GM18909 (cell line): ENCODE results near the gene CPTP.
"Not testable (repeated sequence)": the region's sequence is repeated elsewhere in the genome, so short reads cannot be mapped to it uniquely, and the experiment has no call there.

Source experiments
- ATAC-seq: cut with Tn5 transposase; IDR thresholded peaks from one replicate; pipeline ENCODE4 v1.9.1; 2021; ENCODE audit warnings: mild to moderate bottlenecking; ENCODE audit not compliant: unreplicated experiment, poor library complexity

CPTP gene

DNA sequence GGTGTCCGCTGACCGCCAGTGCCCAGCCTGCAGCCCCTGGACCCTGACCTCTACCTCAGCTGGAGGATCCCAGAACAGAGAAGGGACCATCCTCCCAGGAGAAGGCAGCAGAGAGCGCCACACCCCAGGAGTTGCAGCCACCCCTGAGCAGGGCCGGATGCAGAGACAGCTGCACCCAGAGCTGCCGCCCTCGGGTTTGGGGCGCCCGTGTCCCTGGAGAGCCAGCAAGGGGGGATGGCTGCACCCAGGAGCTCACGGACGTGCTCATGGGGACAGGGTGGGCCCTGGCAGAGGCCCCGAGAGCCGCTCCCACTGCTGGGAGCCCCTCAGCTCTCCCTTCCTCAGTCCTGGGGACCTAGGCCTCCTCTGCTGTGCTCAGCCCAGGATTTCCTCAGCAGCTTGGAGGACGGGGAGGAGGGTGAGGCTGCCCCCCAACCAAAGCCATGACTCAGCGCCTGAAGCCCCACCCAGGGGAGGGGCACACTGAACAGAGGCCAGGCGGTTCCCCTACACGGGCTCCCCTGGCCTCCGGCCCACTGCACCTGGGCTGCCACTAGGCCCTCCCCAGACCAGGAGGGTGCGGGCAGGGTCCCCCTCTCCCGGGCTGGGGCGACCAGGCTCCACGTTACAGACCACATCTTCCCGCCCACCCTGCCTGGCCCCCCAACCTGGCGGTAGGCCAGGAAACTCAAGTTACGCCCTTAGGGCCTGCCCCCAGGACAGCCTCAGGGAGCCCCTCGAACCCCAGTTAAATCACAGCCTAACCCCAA is 19.1 kb upstream of the CPTP start:
- no peak for ATAC-seq

DNA sequence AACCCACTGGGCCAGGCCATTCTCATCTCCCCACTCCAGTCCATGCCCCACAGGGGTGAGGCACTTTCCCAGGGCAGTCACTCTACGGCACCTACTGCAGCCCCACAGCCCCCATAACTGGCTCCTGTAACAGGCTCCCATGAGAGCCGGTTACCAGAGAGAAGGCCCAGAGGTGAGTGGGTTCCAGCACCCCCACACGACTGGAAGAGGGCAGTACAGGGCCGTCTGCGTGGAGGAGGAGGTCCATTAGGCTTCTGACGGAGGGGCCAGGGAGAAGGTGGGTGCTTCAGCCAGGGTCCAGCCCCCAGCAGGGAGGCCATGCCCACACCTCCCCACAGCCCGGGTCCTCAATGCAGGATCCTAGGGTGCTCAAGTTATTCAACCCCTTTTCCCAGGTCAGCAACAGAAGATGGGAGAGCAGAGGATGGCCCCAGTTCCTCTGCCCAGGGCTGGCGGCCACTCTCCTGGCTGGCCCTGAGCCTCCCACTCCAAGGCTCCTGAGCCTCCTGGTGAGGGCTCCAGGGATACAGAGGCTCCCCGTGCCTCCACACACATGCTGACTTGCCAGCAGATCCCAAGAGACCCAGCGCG is 18.4 kb upstream of the CPTP start:
- ATAC-seq = no peak

- ATAC-seq = no peak
Measured at GRCh38 chr1:1306661-1307260, 17.8 kb upstream of the CPTP start.

DNA sequence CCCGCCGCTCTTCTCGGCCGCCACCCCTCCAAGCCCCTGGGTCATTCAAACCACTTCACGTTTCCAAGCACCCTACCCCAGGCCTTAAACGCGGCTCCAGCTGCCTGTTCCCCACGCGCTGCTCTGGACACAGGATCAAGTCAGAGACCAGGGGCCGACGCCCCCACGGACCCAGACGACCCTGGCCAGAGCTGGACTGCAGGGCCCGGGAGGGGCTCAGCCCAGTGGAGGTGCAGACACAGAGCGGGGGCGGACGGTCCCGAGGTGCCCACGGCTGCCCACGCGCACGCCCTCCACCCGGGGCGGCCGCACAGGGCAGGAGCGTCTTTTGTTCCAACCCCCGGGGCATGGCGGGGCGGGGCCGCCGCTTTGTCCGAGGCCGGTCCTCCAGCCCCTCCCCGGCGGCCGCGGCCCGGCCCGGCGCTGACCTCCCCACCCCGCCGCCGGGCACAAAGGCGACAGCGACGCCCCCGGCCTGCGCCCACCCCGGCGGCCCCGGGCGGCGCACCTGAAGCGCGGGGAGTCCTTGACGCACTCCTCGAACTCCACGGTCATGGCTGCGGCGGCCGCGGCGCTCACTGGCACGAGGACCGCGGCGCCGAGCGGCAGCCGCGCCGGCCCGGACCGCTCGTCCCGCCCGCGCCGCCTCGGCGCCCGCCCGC is 17.2 kb upstream of the CPTP start:
- peak; percentile 8 for ATAC-seq

GRCh38 chr1:1307923-1308755 is 16.5 kb upstream of the CPTP start, which contains the start of the genes ACAP3 and PUSL1:
TSS of gene ACAP3 (minus strand) at chr1:1307930. CDS start at chr1:1307815, 115 bp downstream.
TSS of gene PUSL1 (plus strand) at chr1:1308597. CDS start at chr1:1308644, 47 bp downstream.
- ATAC-seq = peak; percentile 57

DNA sequence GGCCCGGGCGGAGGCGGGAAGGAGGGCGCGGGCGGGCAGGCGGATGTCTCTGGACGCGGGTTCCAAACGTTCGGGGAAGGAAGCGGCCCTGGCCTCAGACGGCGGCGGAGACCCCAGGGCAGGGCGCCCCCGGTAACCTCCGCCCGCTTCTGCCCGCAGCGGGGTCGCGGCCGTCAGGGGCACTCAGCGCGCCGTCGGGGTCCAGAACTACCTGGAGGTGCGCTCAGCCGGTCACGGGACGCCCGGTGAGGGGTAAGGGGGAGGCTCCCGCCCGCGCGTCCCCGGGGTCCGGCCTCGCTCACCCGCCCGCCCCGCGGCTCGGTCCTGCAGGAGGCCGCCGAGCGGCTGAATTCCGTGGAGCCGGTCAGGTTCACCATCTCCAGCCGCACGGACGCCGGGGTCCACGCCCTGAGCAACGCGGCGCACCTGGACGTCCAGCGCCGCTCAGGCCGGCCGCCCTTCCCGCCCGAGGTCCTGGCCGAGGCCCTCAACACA is 15.8 kb upstream of the CPTP start:
- ATAC-seq = peak; percentile 2

DNA sequence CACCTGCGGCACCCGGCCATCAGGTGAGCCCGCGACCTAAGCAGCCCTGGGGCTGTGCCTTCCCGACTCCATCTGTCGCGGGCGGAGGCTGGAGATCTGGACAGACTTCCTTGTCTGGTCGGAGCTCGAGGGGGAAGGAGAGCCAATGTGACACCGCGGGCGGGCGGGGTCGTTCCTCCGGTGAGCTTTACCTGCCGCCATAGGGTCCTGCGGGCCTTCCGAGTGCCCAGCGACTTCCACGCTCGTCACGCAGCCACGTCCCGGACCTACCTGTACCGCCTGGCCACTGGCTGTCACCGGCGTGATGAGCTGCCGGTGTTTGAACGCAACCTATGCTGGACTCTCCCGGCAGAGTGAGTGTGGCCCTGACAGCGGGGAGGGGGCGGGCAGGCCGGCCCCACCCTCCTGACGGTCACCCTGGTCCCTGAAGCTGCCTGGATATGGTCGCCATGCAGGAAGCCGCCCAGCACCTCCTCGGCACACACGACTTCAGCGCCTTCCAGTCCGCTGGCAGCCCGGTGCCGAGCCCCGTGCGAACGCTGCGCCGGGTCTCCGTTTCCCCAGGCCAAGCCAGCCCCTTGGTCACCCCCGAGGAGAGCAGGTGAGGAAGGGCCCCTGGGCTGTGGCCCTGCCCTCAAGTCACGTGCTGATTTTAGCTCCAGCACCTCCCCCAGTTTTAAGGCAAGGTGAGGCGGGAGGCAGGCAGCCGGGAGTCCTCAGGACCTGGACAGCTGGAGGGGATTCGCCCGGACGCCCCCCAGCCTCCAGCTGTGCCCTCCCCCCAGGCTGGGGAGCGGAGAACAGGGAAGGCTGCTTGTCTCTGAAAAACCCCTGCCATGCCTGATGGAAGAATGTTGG is 15.1 kb upstream of the CPTP start:
- ATAC-seq = no peak

GRCh38 chr1:1310109-1310385 is 14.6 kb upstream of the CPTP start:
- no peak for ATAC-seq

- no peak for ATAC-seq
Measured at GRCh38 chr1:1310476-1311053, 14.0 kb upstream of the CPTP start.

DNA sequence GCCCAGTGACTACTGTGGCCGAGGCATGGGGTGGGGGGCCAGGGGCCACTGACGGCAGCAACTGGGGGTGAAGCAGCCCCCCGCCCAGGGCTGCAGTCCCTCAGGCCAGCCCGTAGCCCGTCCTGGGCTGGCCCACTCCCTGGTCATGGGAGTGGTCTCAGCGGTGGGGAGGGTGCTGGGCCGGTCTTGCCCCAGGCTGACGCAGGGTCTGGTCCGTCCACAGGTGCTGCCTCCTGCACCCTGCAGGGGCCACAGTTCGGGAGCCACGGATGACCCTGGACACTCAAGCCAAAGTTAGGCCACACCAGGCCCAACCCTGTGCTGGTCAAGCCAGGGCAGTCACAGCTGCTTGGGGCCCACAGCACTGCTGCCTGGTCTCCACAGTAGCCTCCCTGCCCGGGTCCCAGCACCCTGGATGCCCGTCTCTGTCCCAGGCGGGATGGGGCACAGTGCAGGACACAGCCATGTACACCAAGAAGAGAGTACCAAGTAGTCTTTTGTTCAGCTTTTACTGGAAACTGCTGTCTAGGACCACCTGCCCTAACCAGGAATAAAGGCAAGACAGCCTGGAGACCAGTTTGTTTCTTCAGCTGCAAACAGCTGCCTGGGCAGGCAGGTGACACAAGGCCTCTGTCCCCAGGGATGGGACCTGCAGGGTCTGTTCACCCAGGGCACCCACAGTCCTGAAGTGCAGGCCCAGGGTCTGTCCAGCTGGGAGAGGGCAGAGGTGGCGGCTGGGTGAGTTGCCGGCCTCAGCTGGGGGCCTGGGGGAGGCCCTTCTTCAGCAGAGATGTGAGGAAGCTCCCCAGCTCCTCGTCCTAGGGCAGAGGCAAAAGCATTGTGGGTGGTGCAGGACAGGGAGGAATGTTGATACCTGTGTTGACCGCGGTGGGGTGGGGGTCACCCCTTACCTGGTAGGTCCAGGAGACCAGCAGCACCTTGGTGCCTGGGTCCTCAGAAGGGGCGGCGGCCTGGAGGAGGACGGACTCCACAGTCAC is 13.2 kb upstream of the CPTP start:
- ATAC-seq = no peak

DNA sequence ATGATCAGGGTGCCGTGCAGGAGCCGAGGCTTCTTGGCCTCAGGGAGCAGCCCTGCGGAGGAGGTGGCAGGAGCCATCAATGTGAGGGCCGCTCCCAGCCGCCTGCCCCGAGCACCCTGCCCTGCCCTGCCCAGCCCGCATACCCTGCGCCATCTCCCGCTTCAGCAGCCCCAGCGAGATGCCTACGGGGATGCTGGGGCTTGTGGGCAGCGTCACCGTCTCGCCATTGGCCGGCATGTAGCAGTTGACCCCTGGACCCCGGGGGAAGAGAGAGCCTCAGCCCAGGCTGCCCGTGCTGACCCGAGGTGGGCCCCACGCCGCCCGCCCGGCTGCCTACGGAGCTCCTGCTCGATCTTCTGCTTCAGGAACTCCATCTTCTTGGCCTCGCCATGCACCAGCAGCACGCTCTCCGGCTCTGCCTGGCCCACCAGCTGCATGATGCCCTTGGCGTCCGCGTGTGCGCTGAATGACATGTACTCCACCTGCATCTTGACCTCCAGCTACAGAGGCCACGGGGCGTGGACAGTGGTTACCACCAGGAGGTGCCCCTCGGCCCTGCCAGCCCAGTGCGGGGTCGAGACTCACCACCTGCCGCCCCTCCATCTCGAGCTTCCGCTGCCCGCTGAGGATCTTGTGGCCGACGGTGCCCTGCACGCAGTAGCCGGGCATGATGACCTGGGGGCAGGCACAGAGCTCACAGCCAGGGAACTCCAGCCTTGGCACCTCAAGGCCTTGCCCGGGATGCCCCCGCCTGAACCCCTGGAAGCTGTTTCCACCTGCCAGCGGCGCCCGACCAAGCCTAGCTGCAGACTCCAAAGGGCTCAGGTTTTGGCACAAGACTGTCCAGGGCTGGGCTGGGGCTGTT is 11.9 kb upstream of the CPTP start:
- no peak for ATAC-seq

DNA sequence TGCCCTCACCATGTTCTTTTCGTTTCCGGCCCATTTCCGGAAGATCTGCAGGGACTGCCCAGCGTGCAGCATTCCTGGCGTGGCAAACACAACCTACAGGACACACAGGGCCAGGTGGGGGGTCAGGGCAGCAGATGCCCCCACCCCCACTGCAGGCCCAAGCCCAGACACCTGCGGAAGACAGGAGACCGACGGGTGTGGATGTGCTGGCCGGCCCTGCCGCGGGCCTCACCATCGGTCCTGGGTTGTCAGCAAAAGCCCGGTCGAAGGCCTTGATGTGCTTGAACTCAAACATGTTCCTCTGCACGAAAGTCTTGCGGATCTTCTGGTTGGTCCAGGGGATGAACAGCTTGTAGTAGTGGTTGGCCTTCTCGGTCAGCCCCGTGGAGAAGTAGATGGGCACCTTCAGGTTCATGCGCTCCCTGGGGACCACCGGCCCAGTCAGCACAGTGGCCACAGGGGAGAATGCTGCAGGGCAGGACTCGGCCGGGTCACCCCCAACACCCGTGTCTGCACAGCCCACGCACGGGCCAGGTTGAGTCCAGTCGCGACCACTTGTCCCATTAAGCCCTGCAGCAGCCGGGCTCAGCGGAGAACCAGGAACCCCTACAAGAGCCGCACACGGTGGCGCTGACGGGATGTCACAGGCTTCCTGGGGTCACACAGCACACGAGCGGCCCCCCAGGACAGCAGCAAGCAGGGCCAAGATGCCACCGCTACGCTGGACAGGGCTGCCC is 10.9 kb upstream of the CPTP start:
- no peak for ATAC-seq

DNA sequence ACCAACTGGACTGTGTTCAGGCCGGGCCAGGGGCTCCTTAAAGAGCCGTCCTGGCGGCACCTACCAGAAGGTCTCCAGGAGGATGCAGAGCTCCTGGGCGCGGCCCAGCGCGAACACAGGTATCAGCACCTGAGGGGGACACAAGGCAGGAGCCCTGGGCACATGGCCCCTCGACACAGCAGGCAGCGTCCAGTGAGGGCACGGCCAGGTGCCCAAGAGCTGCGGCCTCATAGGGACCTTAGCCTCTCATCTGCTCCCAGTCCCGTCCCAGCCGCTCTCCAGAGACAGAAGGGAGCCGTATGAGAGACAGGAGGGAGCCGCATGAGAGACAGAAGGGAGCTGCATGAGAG is 10.4 kb upstream of the CPTP start:
- no peak for ATAC-seq

DNA sequence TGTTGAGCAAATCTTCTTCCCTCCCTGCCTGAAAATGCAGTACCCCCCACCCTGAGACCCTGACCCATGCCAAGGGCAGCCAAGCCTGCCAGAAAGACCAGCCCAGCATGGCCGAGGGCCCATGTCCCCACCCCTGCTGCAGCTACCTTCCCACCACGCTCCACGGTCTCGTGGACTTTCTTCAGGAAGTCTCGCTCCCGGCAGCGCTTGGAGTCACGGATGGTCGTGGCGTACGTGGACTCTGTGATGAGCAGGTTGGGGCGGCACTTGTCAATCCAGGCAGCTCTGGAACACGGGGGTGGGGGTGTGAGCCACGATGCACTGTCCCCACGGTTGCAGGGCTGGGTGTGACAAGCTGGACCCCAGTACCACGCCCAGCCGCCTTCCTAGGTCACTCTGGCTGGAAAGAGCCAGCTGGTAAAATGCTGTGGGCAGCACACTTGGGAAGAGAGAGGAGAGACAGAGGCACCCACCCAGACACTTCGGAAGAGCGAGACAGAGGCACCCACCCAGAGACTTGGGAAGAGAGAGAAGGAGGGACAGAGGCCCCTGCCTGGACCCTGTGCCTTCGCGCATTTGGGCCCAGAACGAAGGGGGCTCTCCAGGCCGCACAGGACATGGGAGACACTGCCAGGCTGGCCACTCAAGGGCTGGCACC is 9.8 kb upstream of the CPTP start:
- no peak for ATAC-seq

DNA sequence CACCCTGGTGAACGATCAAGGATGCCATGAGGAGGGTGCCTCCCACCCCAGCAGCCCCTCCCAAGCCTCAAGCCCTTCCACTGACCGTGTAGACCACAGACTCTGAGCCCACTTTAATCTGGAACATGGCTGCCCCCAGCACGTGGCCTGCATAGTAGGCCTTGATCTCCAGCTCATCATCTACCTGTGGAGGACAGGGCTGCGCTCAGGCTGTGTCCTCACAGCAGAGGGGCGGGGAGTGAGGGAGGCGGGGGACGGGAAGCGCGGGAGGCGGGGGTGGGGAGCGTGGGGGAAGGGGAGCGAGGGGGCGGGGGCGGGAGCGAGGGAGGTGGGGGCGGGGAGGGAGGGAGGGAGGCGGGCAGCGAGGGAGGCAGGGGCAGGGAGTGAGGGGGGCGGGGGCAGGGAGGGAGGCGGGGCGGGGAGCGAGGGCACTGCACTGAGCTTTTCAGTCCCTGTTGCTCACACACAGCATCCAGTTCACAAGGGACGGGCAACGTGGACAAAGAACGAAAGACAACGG is 9.1 kb upstream of the CPTP start:
- no peak for ATAC-seq

DNA sequence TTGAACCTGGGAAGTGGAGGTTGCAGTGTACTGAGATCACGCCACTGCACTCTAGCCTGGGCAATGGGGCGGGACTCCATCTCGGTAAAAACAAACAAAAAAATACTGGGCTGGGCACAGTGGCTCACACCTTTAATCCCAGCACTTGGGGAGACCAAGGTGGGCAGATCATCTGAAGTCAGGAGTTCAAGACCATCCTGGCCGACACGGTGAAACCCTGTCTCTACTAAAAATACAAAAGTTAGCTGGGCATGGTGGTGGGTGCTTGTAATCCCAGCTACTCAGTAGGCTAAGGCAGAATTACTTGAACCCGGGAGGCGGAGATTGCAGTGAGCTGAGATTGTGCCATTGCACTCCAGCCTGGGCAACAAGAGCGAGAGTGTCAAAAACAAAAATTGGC is 8.4 kb upstream of the CPTP start:
- ATAC-seq = not testable (repeated sequence)
